Measurements from ENCODE around the gene FUT8.

DNA sequence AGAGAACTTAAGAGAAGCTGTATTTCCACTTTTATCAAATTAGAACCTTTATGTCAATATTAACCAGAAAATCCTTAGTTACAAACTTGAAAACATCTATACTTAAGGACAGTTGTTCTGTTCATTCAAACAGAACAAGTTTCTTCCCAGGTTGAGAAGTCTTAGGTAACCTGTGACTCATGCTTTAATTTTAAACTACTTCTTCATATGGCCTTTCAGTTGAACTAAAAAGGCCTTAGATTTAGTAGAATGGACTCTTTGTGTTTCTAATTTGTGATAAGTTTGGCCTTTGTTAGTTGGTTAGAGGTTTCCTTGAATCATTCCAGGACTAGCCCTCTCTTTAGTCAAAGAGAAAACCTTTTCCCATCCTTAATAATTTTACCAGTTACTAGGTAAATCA, 274.2 kb downstream of the FUT8 start:
- TF ChIP-seq, protein P1, sequence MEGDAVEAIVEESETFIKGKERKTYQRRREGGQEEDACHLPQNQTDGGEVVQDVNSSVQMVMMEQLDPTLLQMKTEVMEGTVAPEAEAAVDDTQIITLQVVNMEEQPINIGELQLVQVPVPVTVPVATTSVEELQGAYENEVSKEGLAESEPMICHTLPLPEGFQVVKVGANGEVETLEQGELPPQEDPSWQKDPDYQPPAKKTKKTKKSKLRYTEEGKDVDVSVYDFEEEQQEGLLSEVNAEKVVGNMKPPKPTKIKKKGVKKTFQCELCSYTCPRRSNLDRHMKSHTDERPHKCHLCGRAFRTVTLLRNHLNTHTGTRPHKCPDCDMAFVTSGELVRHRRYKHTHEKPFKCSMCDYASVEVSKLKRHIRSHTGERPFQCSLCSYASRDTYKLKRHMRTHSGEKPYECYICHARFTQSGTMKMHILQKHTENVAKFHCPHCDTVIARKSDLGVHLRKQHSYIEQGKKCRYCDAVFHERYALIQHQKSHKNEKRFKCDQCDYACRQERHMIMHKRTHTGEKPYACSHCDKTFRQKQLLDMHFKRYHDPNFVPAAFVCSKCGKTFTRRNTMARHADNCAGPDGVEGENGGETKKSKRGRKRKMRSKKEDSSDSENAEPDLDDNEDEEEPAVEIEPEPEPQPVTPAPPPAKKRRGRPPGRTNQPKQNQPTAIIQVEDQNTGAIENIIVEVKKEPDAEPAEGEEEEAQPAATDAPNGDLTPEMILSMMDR (IDR thresholded peaks at IDR 0.05; ENCODE audit: borderline replicate concordance, extremely low read depth, low read length, poor library complexity, severe bottlenecking): no peak
- no peak for TF ChIP-seq EZH2 (IDR thresholded peaks at IDR 0.05; ENCODE audit: borderline replicate concordance, low read depth, low read length, severe bottlenecking)

Data from DND-41 (cell line).